AG09319 (cell line): ENCODE data around the gene LTBP4.

Experiments
- DNase-seq: peaks from one replicate; pipeline ENCODE4 v3.0.0-alpha.2; 2010; ENCODE audit warnings: low read depth; ENCODE audit errors: extremely low read depth
- CTCF ChIP-seq: IDR thresholded peaks from 2 replicates; pipeline ENCODE4 v1.5.1; 2011; ENCODE audit warnings: low read depth, mild to moderate bottlenecking, inconsistent platforms, low read length, moderate library complexity

The LTBP4 gene

GRCh38 chr19:40613690-40614621, 12.8 kb downstream of the LTBP4 start:
- TF ChIP-seq CTCF: no peak

GRCh38 chr19:40614622-40615411, 13.6 kb downstream of the LTBP4 start:
- peak; percentile 94 for DNase-seq
- no peak for TF ChIP-seq CTCF

More at GRCh38 chr19:40613690-40614621, 12.8 kb downstream of the LTBP4 start:
- no peak for DNase-seq

- no peak for DNase-seq
- TF ChIP-seq CTCF: no peak
Measured at GRCh38 chr19:40616178-40616577, 15.0 kb downstream of the LTBP4 start.

- no peak for DNase-seq
- TF ChIP-seq CTCF: no peak
Measured at GRCh38 chr19:40616941-40617340, 15.8 kb downstream of the LTBP4 start.

GRCh38 chr19:40617961-40618360, 16.8 kb downstream of the LTBP4 start:
- TF ChIP-seq CTCF: no peak
- no peak for DNase-seq

GRCh38 chr19:40619333-40620160, 18.4 kb downstream of the LTBP4 start:
- DNase-seq: no peak
- TF ChIP-seq CTCF: no peak

GRCh38 chr19:40620161-40620485, 19.0 kb downstream of the LTBP4 start:
- DNase-seq: no peak
- no peak for TF ChIP-seq CTCF
